ENCODE data around the gene TSPAN19. TPM values are rescaled to one million over a fixed set of nuclear protein-coding genes. Genes with fewer than 3 reads are reported as not detected.

Gene TSPAN19
- polyA plus RNA-seq (2013, experiment 1 of 2), result 0.14 TPM
- 0.07 TPM for polyA plus RNA-seq (2013, experiment 2 of 2)

GRCh38 chr12:85036234-85036707, at the start of gene TSPAN19, which contains the start of gene LRRIQ1:
Gene TSPAN19 (minus strand): TSS chr12:85036277. CDS start chr12:85029946, 6,331 bp downstream.
Gene LRRIQ1 (plus strand): TSS chr12:85036351. CDS start chr12:85038177, 1,826 bp downstream.
- no peaks in the 10 kb centered on the region for H3K36me3 ChIP-seq (ENCODE audit: control insufficient read depth, insufficient read depth, low read length)
- no peak within 1 kb of the TSS for H2AK5ac ChIP-seq (ENCODE audit: low read length)
- H3K4me2 ChIP-seq (ENCODE audit: low read length), result peak within 1 kb of the TSS; percentile 73
- no peaks in the 10 kb centered on the region for H3K4me1 ChIP-seq (ENCODE audit: control insufficient read depth, low read depth, low read length)
- no CpG with 5 or more reads among the region's 22 CpGs for WGBS (ENCODE audit: extremely low coverage, insufficient coverage, low lambda C conversion rate)
- H2BK120ac ChIP-seq (ENCODE audit: low read depth, low read length), result no peak within 1 kb of the TSS
- H3K4ac ChIP-seq (ENCODE audit: low read depth, low read length), result no peak within 1 kb of the TSS
- H3K27me3 ChIP-seq (ENCODE audit: insufficient read depth, low read length, poor library complexity), result no peaks in the 10 kb centered on the region
- peak within 1 kb of the TSS; percentile 70 for H3K9ac ChIP-seq (ENCODE audit: low read length)
- H2BK5ac ChIP-seq (ENCODE audit: low read length), result no peak within 1 kb of the TSS
- no peak within 1 kb of the TSS for H3K27ac ChIP-seq (ENCODE audit: low read depth, low read length)
- no peaks in the 10 kb centered on the region for H3K79me1 ChIP-seq (ENCODE audit: low read length)
- H3K56ac ChIP-seq (ENCODE audit: low read length), result peak within 1 kb of the TSS; percentile 35
- peak; percentile 98 for DNase-seq
- no peak within 1 kb of the TSS for H3K23ac ChIP-seq (ENCODE audit: low read length)
- no peaks in the 10 kb centered on the region for H3K79me2 ChIP-seq (ENCODE audit: control insufficient read depth, insufficient read depth, low read length)
- no peak within 1 kb of the TSS for H3K18ac ChIP-seq (ENCODE audit: low read length)
- no peak within 1 kb of the TSS for H4K5ac ChIP-seq (ENCODE audit: low read length)
- H2BK15ac ChIP-seq (replicated peaks; ENCODE audit: low read depth), result no peak within 1 kb of the TSS
- no peak within 1 kb of the TSS for H4K8ac ChIP-seq (ENCODE audit: low read depth, low read length)
- H3K4me3 ChIP-seq (ENCODE audit: low read length), result peak within 1 kb of the TSS; percentile 75

- Histone ChIP-seq H3K56ac (ENCODE audit: low read length) (no peak overlapping the region), H3K4me3 (ENCODE audit: low read length) (no peak overlapping the region), H2BK5ac (ENCODE audit: low read length) (no peak overlapping the region), H2BK15ac (replicated peaks; ENCODE audit: low read depth) (no peak overlapping the region), H3K27ac (ENCODE audit: low read depth, low read length) (no peak overlapping the region), H3K23ac (ENCODE audit: low read length) (no peak overlapping the region), H3K4me2 (ENCODE audit: low read length) (no peak overlapping the region), H3K9ac (ENCODE audit: low read length) (no peak overlapping the region), H2AK5ac (ENCODE audit: low read length) (no peak overlapping the region), H3K36me3 (ENCODE audit: control insufficient read depth, insufficient read depth, low read length) (no peaks in the 10 kb centered on the region), H2BK120ac (ENCODE audit: low read depth, low read length) (no peak overlapping the region), H3K79me2 (ENCODE audit: control insufficient read depth, insufficient read depth, low read length) (no peaks in the 10 kb centered on the region), H3K79me1 (ENCODE audit: low read length) (no peaks in the 10 kb centered on the region), H3K4me1 (ENCODE audit: control insufficient read depth, low read depth, low read length) (no peaks in the 10 kb centered on the region), H4K8ac (ENCODE audit: low read depth, low read length) (no peak overlapping the region), H3K4ac (ENCODE audit: low read depth, low read length) (no peak overlapping the region), H4K5ac (ENCODE audit: low read length) (no peak overlapping the region), H3K18ac (ENCODE audit: low read length) (no peak overlapping the region), H3K27me3 (ENCODE audit: insufficient read depth, low read length, poor library complexity) (no peaks in the 10 kb centered on the region)
- DNase-seq, result no peak
- no CpG with 5 or more reads among the region's 5 CpGs for WGBS (ENCODE audit: extremely low coverage, insufficient coverage, low lambda C conversion rate)
Observed at GRCh38 chr12:85085066-85085465, 49.0 kb upstream of the TSPAN19 start.

DNA sequence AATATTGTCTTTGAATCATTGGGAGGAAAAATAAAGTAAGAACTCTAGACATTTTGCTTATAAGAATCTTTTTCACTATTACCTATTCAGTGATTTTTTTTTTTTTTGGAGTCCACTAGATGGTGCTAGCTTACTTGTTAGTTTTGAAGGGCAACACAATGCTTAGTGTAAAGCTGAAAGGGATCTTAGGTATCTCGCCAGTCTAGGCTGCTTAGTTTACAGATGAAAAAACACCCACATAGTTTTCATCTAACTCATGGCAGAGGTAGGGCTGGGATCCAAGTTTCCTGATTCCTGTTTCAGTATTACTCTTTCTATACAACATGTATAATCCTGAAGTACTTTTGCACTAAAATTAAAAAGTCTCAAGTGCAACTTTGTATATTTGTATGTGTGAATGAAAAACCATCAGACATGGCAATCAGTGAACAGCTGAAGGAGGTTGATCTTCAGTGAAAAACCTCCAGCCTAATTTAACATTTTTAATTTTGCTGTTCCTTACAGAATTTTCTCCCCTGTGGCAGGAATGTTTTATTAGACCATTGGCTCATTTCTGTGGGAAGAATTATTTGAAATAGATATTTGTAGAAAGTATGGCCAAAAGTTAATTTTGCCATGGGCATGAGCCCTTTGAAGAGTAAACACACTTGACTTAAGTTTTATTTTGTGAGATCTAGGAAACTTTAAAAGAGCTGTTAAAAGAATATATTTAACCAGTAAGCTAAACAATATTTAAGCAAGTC, 40.8 kb upstream of the TSPAN19 start:
- Histone ChIP-seq H4K8ac (ENCODE audit: low read depth, low read length) (no peak overlapping the region), H4K5ac (ENCODE audit: low read length) (no peak overlapping the region), H3K18ac (ENCODE audit: low read length) (no peak overlapping the region), H3K27me3 (ENCODE audit: insufficient read depth, low read length, poor library complexity) (no peaks in the 10 kb centered on the region), H3K4me3 (ENCODE audit: low read length) (no peak overlapping the region), H3K4ac (ENCODE audit: low read depth, low read length) (no peak overlapping the region), H3K9ac (ENCODE audit: low read length) (no peak overlapping the region), H3K4me1 (ENCODE audit: control insufficient read depth, low read depth, low read length) (no peaks in the 10 kb centered on the region), H3K36me3 (ENCODE audit: control insufficient read depth, insufficient read depth, low read length) (no peaks in the 10 kb centered on the region), H3K79me1 (ENCODE audit: low read length) (no peaks in the 10 kb centered on the region), H3K4me2 (ENCODE audit: low read length) (no peak overlapping the region), H2BK5ac (ENCODE audit: low read length) (no peak overlapping the region), H3K23ac (ENCODE audit: low read length) (no peak overlapping the region), H3K27ac (ENCODE audit: low read depth, low read length) (no peak overlapping the region), H3K56ac (ENCODE audit: low read length) (no peak overlapping the region), H2BK120ac (ENCODE audit: low read depth, low read length) (no peak overlapping the region), H2AK5ac (ENCODE audit: low read length) (no peak overlapping the region), H3K79me2 (ENCODE audit: control insufficient read depth, insufficient read depth, low read length) (no peaks in the 10 kb centered on the region), H2BK15ac (replicated peaks; ENCODE audit: low read depth) (no peak overlapping the region)
- DNase-seq, result peak; percentile 84
- WGBS (ENCODE audit: extremely low coverage, insufficient coverage, low lambda C conversion rate), result no CpG with 5 or more reads among the region's 1 CpG

DNA sequence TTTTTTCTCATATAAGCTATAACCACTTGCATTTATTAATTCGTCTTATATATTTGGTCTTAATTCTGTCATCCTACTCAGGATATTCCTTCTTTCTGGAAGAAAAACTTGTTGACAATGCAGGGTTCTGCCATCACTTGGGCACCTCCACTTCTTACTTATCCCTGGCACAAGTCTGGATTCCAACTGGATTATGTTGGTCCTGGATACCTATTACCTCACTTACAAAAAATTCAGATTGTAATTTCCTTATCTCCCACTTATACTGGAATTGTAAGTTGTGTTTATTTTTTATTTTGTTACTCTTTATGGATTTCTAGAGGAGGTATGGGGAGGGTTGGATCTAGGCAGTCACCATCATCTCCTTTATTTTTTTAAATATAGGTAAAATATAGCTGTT, 36.7 kb upstream of the TSPAN19 start:
- Histone ChIP-seq H3K79me2 (ENCODE audit: control insufficient read depth, insufficient read depth, low read length) (no peaks in the 10 kb centered on the region), H2AK5ac (ENCODE audit: low read length) (no peak overlapping the region), H2BK120ac (ENCODE audit: low read depth, low read length) (no peak overlapping the region), H3K18ac (ENCODE audit: low read length) (no peak overlapping the region), H3K36me3 (ENCODE audit: control insufficient read depth, insufficient read depth, low read length) (no peaks in the 10 kb centered on the region), H3K9ac (ENCODE audit: low read length) (no peak overlapping the region), H3K4me2 (ENCODE audit: low read length) (no peak overlapping the region), H3K23ac (ENCODE audit: low read length) (no peak overlapping the region), H3K27me3 (ENCODE audit: insufficient read depth, low read length, poor library complexity) (no peaks in the 10 kb centered on the region), H3K27ac (ENCODE audit: low read depth, low read length) (no peak overlapping the region), H4K8ac (ENCODE audit: low read depth, low read length) (no peak overlapping the region), H4K5ac (ENCODE audit: low read length) (no peak overlapping the region), H3K4ac (ENCODE audit: low read depth, low read length) (no peak overlapping the region), H3K4me3 (ENCODE audit: low read length) (no peak overlapping the region), H3K56ac (ENCODE audit: low read length) (no peak overlapping the region), H2BK5ac (ENCODE audit: low read length) (no peak overlapping the region), H3K4me1 (ENCODE audit: control insufficient read depth, low read depth, low read length) (no peaks in the 10 kb centered on the region), H2BK15ac (replicated peaks; ENCODE audit: low read depth) (no peak overlapping the region), H3K79me1 (ENCODE audit: low read length) (no peaks in the 10 kb centered on the region)
- peak; percentile 2 for DNase-seq
- WGBS (ENCODE audit: extremely low coverage, insufficient coverage, low lambda C conversion rate), result no CpG with 5 or more reads among the region's 1 CpG

GRCh38 chr12:85065837-85066482, 29.9 kb upstream of the TSPAN19 start:
- WGBS (ENCODE audit: extremely low coverage, insufficient coverage, low lambda C conversion rate), result no CpG with 5 or more reads among the region's 3 CpGs
- no peak overlapping the region for H2BK15ac ChIP-seq (replicated peaks; ENCODE audit: low read depth)

More at GRCh38 chr12:85065837-85066482, 29.9 kb upstream of the TSPAN19 start:
- Histone ChIP-seq H3K4me3 (ENCODE audit: low read length) (no peak overlapping the region), H2AK5ac (ENCODE audit: low read length) (no peak overlapping the region), H3K27ac (ENCODE audit: low read depth, low read length) (no peak overlapping the region), H3K18ac (ENCODE audit: low read length) (no peak overlapping the region), H4K5ac (ENCODE audit: low read length) (no peak overlapping the region), H3K36me3 (ENCODE audit: control insufficient read depth, insufficient read depth, low read length) (no peaks in the 10 kb centered on the region), H4K8ac (ENCODE audit: low read depth, low read length) (no peak overlapping the region), H3K79me2 (ENCODE audit: control insufficient read depth, insufficient read depth, low read length) (no peaks in the 10 kb centered on the region), H3K9ac (ENCODE audit: low read length) (no peak overlapping the region), H3K27me3 (ENCODE audit: insufficient read depth, low read length, poor library complexity) (no peaks in the 10 kb centered on the region), H3K4me2 (ENCODE audit: low read length) (no peak overlapping the region), H3K4me1 (ENCODE audit: control insufficient read depth, low read depth, low read length) (no peaks in the 10 kb centered on the region), H3K4ac (ENCODE audit: low read depth, low read length) (no peak overlapping the region), H2BK120ac (ENCODE audit: low read depth, low read length) (no peak overlapping the region), H3K23ac (ENCODE audit: low read length) (no peak overlapping the region), H3K79me1 (ENCODE audit: low read length) (no peaks in the 10 kb centered on the region), H3K56ac (ENCODE audit: low read length) (no peak overlapping the region), H2BK5ac (ENCODE audit: low read length) (no peak overlapping the region)
- DNase-seq, result no peak

Measured in mesendoderm (in vitro differentiated cells).